Body of pancreas (tissue), 4 donors: ENCODE measurements around the gene SNAPC2.

Experiments used
- CTCF ChIP-seq, 7 experiments: fragments of 450-650 bp in 4 of 7; fragments of 200-600 bp in 3 of 7; sonication (generic) in 3 of 7; IDR thresholded peaks; one replicate each; pipeline ENCODE4 v1.5.1; 2016 to 2019; ENCODE audit warnings: antibody characterized with exemption in 7 of 7
- POLR2A ChIP-seq, 3 donors: fragments of 450-650 bp; IDR thresholded peaks; one replicate each; pipeline ENCODE4 v1.6.1; 2016; ENCODE audit warnings: antibody characterized with exemption in 3 of 3, mild to moderate bottlenecking in 2 of 3

- TF ChIP-seq CTCF (IDR thresholded peaks at IDR 0.05): no peak
- no peak for TF ChIP-seq POLR2A (IDR thresholded peaks at IDR 0.05)
These were observed 22.9 kb downstream of the SNAPC2 start for GRCh38 chr19:7942981-7943443.
